Inflammatory macrophage (primary cell): ENCODE data around the gene AMFR.
A peak's percentile ranks its signal among the peaks of the same experiment; 100 is the strongest.

Source experiments
- DNase-seq, 2 donors: peaks; one replicate each; pipeline ENCODE4 v3.0.0-alpha.2; 2020 to 2022

Gene AMFR

DNA sequence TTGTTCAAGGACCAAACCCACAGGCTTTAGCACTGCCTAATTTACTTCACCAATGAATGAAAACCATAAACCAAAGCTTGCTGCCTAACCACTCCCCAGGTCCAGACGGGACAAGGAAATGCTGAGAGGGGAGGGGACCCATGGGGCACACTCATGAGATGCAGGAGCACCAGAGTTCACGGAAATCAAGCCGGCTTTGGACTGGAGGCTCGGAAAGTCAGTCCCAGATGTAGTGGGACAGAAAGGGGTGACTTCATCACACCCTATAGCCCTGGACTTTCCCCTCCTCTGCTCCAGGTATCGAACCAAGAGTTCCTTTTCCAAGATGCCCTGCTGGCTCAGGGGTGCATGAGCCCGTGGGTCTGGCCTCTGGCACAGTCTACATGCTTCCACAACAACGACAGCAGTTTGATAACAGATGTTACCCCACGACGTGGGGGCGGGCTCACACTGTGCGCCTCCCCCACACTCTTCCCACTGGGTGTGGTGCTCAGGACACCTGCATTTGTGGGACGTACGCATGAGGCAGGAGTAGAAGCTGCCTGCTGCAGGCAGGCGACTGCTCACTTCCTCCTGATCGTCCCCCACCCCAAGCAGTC is 63.2 kb downstream of the AMFR start:
- DNase-seq: no peak

DNA sequence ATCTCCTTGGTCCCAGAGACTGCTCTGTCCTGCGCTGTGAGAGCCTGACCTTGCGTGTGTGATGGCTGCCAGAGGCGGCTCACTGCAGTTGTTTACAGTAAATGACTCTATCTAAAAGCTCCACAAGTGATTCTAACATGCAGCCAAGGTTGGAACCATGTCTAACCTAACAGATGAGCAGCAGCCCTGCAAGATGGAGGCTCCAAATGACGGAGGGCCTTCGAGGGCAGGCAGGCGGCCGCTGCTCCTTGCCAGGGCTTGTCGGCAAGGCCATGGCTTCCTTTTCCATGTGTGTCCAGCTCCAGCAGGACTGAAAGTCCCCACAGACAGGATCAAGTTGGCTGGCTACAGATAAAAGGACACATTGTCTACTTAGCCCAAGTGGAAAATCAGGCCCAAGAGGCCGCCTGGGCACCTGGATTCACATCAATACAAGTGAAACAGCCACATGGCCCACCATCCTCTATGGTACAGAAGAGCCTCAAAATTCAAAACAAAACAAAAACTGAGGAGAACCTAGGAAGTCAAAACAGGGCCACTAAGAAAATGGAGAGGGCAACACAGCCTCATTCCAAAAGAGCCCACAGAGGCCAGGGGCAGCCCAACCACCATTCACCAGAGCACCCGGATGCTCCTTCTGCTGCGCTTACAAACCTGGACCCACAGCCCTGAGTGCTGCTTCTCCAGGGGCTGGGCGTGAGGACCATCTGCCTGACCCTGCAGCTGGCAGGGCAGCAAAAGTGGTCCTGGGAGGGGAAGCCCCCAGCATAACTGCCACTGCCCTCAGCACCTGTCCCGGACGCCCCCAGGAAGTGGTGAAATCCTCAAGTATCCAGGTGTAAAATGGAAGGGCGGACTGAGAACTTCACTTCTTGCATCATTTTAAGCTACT is 65.0 kb downstream of the AMFR start:
- no peak for DNase-seq

DNA sequence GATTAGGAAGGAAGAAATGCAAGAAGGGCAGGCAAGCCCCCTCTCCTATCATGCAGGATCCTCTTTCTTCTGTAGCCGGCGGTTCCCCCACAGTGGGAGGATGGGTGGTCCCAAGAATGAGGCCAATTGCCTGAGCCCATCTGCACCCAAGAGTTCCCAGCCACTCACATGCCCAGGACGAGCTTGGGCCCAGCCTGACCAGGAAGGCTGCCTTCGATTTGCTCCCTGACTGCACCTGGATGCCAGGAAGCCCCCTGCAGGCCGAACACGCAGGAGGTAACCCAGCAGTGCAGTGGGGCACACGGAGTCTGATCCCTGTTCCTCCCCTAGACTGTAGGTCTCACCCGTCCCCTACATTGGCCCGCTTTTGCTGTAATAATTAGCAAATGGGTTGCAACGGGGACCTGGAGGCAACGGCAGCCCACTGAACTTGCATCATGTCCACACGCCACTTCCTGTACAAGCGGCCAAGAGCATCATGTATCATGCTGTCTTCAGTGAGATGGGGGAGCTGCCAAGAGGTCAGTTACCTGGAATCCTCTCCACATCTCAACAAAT is 67.5 kb downstream of the AMFR start:
- DNase-seq: peak; percentile 4 to 50

DNA sequence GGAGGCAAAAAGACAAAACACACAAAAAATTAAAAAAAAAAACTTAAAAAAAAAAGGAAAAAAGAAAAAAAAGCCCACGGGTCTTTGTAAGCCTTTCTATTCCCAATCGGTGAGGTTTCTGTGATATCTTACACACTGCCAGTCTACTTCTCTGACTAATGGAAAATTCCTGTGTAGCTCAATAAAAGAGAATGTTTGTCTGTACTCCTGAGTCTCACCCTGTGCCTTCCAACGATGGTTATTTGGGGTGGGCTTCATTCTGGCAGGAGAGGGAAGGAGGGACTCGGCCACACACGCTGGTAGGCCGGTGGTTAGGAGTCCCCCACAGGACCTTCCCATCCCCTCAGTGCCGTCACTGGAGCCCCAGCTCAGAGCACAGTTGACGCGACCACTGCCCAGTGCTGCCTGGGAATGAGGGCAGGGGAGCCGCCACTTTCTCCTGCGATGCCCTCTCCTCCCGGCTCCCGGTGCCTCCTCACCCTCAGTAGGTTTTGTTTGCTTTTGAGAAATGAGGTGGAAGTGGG is 68.0 kb downstream of the AMFR start:
- DNase-seq: peak in 1 of 2 donors; percentile 3

DNA sequence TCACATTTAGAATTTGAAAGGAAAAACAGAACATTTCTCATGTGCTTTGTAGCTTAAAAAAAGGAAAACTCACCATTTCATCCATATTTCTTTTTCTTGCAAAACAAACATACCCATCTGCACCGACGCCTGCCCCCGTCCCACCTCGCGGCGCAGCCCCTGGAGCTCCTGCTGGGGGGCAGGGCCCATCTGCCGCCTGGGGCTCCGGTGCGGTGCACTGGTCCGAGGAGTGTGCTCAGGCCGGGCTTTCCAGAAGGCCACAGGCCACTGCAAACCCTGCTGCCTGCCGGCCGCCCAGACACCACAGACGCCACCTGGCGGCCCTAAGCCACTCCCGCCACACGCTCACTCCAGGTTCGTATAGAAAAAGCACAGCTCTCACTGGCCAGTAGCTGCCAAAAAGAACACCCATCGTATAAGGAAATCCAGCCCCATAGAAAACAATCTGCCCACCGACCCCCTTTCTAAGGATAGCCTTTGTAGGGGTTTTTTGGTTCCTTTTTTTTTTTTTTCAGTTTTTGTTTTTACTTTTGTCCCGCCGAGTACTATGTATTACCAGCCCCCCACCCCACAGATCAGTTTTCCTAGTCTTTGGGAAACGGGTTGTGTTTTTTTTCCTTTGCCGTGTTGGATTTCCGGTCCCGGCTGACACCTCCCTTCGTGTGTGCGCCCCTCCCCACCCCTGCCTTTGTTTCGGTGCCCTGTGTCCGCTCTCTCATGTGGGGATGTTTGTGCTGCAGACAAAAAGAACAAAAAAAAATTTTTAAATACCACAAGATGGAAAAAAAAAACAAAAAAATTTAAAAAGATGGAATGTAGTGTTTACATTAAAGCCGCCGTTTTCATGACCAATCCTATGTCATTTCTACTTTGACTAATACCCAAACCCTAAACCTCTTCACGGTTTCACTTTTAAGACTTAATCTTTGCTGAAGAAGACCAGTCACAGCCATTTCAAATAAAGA is 68.8 kb downstream of the AMFR start:
- DNase-seq: peak; percentile 74 to 80

DNA sequence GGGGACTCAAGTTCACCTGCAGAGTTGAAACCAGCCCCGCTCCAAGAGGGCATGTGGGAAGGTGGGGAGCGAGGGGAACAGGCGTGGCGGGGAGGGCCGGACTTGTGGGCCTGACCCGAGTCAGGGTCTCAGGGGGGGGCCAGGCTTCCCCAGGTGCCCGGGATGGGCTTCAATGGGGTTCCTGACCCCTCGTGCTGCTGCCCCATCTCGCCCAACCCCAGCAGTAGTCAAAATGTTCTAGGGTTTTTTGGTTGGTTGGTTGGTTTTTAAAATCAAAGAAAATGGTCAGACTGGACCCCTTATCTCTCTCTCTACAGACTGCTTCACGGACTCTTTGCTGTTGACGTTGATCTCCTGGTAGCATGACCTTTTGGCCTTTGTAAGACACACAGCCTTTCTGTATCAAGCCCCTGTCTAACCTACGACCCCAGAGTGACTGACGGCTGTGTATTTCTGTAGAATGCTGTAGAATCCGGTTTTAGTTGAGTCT is 69.5 kb downstream of the AMFR start:
- DNase-seq: no peak

DNA sequence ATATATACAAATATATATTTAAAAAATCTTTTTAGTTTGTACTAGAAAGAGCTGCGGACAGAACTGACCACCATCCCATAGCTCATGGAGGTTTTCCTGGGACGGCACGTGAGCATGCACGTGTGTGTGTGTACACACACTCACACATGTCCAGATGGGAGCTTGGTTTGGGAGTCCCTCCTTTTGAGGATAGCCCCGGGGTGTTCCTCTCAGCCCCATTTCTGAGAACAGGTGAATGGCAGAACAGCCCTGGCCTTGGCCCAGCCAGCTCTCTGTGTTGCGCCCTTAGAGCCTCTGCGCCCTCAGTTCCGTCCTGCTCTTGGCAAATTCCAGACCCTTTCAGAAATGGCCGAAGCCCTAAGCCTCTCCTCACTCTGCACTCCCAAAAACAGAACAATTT is 70.1 kb downstream of the AMFR start:
- DNase-seq: no peak

DNA sequence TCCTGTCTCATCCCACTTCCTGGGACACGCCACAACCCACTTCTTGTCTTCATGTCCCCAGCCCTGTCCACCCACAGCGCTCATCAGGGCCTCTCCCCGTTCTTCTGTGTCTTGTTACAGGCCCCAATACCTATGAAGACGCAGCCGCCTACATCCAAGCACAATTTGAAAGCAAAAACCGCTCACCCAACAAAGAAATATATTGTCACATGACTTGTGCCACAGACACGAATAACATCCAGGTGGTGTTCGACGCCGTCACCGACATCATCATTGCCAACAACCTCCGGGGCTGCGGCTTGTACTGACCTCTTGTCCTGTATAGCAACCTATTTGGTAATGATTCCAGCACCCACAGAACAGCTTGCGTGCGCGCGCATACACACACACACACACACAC is 70.6 kb downstream of the AMFR start:
- no peak for DNase-seq

DNA sequence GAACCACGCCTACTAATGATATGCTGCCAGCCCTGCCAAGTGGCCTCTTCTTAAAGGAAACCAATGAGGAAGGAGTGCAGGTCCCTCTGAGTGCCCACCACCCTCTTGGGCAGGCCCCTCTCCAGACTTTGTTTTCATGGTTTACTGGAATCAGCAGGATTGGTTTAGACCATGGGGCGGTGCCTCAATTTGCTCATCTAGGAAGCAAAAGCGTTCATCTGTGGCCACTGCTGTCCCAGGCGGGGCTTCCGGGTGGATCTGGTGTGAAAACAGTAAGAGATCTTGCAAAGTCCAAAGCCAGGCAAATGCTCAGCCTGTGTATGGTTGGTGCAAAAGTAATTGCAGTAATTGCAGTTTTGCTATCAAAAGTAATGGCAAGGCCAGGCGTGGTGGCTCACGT is 71.3 kb downstream of the AMFR start:
- DNase-seq: no peak

DNA sequence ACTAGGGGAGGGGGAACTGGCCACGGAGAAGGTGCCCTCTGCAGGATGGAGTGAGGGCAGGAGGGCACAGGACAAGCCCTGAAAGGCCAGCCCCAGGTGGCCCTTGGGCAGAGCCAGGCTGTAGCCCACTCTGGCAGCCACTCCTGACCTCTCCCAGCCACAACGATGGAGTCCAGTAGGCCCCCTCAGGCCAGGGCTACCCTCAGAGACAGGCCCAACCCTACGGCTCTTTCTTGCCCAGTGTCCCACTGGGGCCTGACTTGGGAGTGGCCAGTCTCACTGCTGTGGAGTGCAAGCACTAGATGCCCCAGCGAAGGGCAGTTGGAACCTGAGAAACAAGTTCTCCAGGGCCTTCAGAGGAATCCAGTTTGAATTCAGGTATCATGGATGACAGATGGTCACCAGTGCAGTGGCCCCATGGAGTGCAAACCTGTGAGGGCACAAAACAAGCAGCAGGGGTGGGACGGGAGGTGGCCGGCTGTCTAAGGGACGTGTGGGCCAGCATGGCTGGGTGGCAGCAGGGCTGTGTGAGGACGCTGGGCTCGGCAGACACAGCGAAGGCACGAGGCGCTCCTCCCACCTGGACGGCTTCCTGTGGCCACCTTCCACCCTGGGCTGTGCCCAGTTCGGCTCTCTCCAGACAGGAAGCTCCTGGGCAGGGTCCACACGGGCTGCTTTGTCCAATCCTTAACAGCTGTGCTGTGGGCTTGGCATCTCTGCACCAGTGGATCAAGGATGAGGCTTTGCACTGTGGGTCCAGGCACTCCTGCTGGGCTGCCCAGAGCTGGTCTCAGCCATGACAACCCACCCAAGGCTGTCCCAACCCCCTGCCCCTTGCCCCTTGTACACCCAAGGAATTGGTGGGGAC is 72.1 kb downstream of the AMFR start:
- DNase-seq: no peak

DNA sequence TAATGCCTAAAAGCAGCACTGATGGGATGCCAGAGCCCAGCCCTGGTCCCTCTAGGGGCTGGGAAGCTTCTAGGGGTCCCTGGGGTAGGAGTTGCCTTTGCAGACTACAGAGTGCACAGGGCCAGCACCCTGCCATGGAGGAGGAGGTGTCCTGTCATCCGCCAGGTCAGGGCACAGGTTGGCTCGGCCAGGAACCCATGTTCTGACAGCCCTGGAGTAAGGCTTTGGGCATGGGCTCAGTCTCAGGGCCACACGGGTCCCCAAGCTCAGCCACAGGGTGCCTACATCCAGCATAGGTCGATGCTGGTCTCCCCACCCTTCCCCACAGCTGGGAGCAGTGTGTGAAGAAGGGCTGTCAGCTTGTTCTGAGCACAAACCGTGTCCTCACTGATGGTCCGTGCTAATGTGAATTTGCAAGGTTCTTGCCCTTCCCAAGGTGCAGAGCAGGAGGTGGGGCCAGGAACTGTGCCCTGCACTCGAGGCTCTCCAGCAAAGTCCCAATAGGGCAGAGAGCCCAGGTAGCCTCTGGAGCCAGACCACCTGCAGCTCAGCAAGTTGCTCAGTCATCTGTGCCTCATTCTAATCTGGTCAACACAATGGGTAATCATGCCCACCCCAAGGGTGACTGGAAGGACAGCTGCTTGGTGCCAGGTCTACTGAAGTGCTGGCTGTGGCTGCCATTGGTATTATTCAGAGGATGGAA is 72.8 kb downstream of the AMFR start:
- DNase-seq: no peak

DNA sequence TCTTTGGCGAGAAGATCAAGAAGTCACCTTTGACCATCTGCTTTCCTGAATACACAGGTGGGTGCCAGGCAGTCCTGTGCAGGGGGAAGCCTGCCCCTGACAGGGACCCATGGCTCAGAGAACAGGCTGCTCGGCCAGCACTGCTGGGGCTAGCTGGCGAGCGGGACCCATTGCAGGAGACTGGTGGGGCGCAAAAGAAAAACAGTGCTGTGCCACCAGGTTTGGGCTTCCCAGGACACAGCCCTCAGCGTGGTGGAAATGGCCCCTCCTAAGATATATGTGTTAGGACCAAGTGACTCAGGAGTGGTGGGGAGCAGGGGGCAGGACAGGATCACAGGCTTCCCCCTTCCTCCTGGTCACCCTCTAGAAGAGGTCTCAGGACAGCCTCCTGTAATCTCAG is 73.9 kb downstream of the AMFR start:
- DNase-seq: no peak

DNA sequence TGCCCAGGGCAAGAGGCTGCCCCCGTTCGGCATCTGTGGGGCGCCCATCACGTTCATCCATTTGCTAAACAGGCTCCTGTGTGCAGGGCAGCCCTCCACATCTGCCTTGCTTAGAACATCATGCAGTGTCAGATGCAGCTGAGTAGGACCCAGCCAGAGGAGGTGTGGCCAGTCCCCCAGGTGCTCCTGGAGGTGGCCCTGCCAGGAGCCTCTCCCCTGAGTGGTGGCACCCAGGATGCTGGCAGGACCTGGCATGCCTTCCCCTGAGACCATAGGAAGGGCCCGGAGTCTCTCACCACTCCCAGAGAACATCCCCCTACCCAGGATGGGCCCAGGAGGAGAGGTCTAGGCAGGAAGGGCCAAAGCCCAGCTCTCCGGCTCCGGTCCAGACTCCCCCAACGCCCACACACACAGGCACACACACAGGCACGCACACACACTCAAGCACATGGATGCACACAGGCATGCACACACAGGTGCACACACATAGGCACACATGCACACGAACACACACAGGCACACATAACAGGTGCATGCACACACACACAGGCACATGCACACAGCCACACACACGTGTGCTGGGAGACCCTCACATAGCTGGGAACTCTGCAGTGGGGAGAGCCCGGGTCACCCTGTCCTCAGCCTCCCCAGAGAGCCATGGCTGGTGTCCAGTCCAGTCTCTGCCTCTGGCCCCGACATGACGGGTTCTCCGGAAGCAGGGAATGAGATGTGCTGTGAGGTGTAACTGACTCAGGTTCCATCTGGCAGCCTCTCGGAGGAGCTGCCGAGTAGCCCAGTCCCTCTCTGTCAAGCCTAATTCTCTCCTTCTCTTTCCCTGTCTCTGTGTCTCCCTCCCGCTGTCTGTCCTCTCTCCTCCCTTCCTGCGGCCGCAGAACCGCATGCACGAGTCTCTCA is 74.6 kb downstream of the AMFR start:
- no peak for DNase-seq

DNA sequence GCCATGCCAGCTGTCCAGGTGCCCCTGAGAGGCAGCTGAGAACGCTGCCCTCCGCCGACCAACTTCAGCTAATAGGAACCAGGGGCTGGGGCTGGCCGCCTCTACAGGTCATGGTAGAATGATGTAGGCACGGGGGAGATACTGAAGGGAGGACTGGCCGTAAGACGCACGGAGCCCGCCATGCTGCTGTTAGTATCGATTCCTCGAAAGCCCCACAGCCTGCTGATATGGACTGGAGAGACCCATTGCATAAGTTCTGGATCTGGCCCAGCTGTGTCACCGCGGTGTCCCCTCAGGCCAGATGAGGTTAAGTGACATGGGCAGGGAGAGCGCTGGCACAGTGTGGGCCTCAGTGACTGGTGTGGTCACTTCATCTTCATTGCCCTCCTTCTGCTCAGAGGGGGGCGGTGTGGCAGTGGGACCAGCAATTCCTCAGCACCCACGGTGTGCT is 75.6 kb downstream of the AMFR start:
- no peak for DNase-seq

DNA sequence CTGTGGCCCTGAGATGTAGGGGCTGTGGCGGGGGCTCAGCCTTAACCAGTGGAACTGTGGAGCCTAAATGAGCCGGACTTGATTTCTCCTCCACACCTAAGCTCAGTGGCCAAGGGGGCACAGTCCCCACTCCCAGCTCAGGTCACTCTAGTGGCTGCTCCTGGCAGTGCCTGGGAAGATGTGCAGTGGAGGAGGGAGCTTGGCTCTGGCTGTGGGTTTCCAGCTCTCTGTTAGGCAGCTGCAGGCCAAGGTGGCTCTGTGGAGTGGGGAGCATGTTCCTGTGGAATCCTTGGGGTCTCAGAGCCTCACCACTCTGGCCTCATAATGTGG is 76.3 kb downstream of the AMFR start:
- no peak for DNase-seq

DNA sequence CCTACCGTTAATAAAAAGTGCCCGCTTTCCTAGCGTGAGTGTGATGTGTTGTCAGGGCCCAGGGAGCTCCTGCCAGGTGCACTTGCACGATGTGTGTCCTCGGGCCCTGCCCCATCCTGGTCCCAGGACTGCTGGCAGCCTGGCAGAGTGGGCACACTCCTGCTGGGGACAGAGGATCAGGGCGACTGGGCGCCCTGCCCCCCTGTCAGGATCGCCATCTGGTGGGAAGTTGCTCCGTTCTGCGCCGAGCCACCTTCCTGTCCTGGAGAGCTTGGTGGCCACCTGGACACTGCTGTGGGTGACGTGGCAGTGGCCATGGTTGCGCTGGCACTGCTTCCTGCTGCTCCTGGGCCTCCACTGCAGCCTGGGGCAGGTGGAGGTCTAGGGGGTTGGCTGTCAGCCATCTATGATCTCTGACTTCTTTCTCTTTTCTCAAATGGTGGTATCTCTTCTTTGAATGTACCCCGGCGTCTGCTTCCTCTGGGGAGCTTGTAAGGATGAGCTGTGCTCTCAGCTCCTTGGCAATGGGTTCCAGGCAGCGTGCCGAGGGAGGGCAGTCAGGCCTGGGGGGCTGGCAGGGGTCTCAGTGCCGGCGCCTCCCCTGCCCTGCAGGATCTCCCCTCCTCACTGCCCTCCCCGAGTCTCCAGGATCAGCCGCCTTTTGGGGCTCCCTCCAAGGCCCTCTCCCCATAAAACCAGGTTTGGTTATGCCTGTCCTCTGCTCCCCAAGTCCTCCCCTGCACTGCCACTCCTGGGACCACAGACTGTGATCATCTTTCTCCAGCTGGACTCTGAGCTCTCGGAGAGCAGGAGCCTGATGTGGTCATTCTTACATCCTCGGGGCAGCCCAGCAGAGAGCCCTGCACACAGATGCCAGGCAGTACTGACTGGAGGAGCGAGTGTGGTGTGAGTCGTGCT is 76.9 kb downstream of the AMFR start:
- no peak for DNase-seq

DNA sequence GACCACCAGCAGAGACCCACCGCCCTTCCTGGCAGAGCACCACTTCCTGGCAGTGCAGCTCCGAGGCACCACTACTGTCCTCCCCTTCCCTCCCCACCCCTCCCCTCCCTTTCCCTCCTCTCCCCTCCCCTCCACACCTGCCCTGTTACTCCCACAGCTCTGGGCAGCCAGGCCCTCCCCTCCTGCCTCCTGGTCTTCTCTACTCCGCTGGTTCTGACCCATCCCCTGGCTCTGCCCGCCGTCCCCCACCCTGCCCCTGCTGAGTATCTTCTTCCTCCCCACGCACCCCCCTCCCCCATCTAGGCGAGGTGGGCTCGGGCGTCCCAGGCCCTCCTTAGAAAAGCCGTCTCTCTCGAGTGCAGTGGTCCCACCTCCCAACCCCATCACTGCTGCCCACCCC is 77.7 kb downstream of the AMFR start:
- DNase-seq: no peak

DNA sequence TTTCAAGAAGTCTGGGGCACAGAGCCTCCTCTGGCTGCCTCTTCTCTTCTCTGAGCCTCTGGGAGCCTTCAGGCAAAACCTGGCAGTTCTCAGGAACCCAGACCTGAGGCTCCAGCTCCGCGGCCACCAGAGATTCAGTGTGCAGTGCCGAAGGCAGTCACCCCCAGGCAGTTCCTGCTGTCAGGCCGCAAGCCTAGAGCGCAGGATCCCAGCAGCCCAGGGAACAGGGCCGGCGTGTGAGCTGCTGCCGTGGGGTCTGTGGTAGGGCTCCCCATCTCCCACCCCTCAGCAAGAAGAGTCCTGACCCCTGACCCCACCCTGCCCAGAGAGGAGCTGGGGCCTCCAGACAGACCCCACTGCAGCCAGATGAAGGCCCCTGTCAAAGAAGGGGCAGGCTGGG is 78.2 kb downstream of the AMFR start:
- DNase-seq: no peak
